K562 treated with DMSO at 1 percent for 48 hours (cell line): ENCODE data around the gene ZNF705A. TPM values are rescaled to one million over a fixed set of nuclear protein-coding genes. Genes with fewer than 3 reads are reported as not detected.

Experiments
- total RNA-seq: library from RNA; unstranded; fragments of 300-600 nt; gene quantifications from 2 replicates; pipeline ENCODE4 v1.2.3, GENCODE V29; 2022; ENCODE audit warnings: low replicate concordance; ENCODE audit errors: extremely low read depth

ZNF705A gene
- not detected in 2 replicates for total RNA-seq

GRCh38 chr12:8156845-8157244, at the start of gene ZNF705A:
Gene ZNF705A (plus strand): TSS chr12:8157015. CDS start chr12:8172626, 15,611 bp downstream.

GRCh38 chr12:8123124-8123912, 33.5 kb upstream of the ZNF705A start, which contains the start of gene CLEC4A:
Gene CLEC4A (plus strand): TSS chr12:8123617. CDS start chr12:8123879, 262 bp downstream.

GRCh38 chr12:8226992-8227731, 70.3 kb downstream of the ZNF705A start, which contains the start of gene FAM90A1:
Gene FAM90A1 (minus strand): TSS chr12:8227618. CDS start chr12:8224832, 2,786 bp downstream.

Other genes starting within 250 kb of the ZNF705A start
- gene SLC2A3, start 220.8 kb upstream of the ZNF705A start, total RNA-seq: not detected in 2 replicates
- not detected in 2 replicates for gene FOXJ2, start 124.3 kb upstream of the ZNF705A start, total RNA-seq
- not detected in 2 replicates for gene C3AR1, start 90.7 kb upstream of the ZNF705A start, total RNA-seq
- not detected in 2 replicates for gene NECAP1, start 74.7 kb upstream of the ZNF705A start, total RNA-seq
- not detected in 2 replicates for gene CLEC4A, start 33.4 kb upstream of the ZNF705A start, total RNA-seq
- gene FAM90A1, start 70.6 kb downstream of the ZNF705A start, total RNA-seq: not detected in 2 replicates